ENCODE data around the gene BLTP3A.

GRCh38 chr6:34745277-34746103, 46.4 kb upstream of the BLTP3A start:
- TF ChIP-seq REST (IDR thresholded peaks at IDR 0.05; ENCODE audit: insufficient replicate concordance, low read depth) = no peak
- TF ChIP-seq CTCF (IDR thresholded peaks at IDR 0.05; ENCODE audit: insufficient read depth, low read length) = no peak

All from HL-60 (cell line).